Ectodermal cell (in vitro differentiated cells): ENCODE results near the gene DMC1.
"Not testable (repeated sequence)": the region's sequence is repeated elsewhere in the genome, so short reads cannot be mapped to it uniquely, and the experiment has no call there.

Experiments used
- H3K27ac ChIP-seq: 2 replicates; pipeline ENCODE4 v1.7.0; 2013; ENCODE audit warnings: mild to moderate bottlenecking, low read depth, low read length; ENCODE audit not compliant: insufficient read depth, poor library complexity, severe bottlenecking
- H3K27me3 ChIP-seq: 2 replicates; pipeline ENCODE4 v1.7.0; 2013; ENCODE audit warnings: mild to moderate bottlenecking, low read length; ENCODE audit not compliant: insufficient read depth, control insufficient read depth, poor library complexity, severe bottlenecking
- H3K36me3 ChIP-seq: one replicate; pipeline ENCODE4 v1.7.0; 2013; ENCODE audit warnings: low read length; ENCODE audit not compliant: control insufficient read depth, insufficient read depth
- H3K4me1 ChIP-seq: one replicate; pipeline ENCODE4 v1.7.0; 2013; ENCODE audit warnings: low read length; ENCODE audit not compliant: control insufficient read depth, insufficient read depth
- H3K4me3 ChIP-seq: 2 replicates; pipeline ENCODE4 v1.7.0; 2013; ENCODE audit warnings: low read depth, low read length, control low read depth; ENCODE audit not compliant: insufficient read depth
- H3K9me3 ChIP-seq: 2 replicates; pipeline ENCODE4 v1.7.0; 2013; ENCODE audit warnings: mild to moderate bottlenecking, low read length, moderate library complexity; ENCODE audit not compliant: control insufficient read depth
- WGBS, 2 experiments: methylation state at CpG; one replicate each; pipeline ENCODE4 v1.1.7; 2013; ENCODE audit warnings: missing lambda C conversion rate in 2 of 2; 5-methylcytosine and 5-hydroxymethylcytosine counted together

DMC1 gene

DNA sequence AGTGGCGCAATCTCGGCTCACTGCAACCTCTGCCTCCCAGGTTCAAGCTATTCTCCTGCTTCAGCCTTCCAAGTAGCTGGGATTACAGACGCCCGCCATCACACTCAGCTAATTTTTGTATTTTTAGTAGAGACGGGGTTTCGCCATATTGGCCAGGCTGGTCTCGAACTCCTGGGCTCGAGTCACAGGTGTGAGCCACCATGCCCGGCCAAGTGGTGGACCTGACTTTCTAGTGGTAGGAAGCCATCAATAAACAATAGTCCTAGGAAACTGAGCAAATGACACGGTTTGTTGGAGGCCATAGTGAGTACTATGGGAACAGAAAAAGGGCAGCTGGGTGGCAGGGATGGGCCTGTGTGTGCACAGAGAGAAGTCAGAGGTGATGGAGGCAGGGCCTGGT, 99.8 kb downstream of the DMC1 start:
- not testable (repeated sequence) for H3K4me3 ChIP-seq, H3K9me3 ChIP-seq, H3K27ac ChIP-seq, H3K36me3 ChIP-seq
- H3K4me1 ChIP-seq, result peaks cover 12% of the 10 kb centered on the region
- peaks cover 37% of the 10 kb centered on the region for H3K27me3 ChIP-seq
- WGBS, 2 experiments, result 89 to 95% methylated on average over 10 of the region's 10 CpGs

DNA sequence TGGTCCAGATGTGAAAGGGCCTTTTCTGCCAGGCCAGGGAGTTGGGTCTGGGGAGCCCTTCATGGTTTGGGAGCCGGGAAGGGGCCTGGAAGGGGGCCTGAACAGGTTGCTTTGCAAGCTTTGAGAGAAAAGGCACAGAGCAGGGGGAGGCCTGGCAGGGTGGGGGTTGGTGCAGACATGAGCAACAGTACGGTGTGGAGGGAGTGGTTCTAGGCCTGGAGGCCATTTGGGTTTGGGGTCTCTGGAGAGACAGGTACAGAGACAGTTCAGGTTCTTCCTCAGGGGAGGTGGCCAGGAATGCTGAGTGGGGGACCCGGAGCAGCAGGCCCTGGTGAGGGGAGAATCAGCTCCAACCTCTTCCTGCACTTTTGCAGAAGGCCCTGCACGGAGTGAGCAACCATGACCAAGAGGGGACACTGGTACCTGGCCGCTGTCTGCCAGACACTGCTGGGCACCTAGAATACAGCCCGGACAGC, 100.6 kb downstream of the DMC1 start:
- Histone ChIP-seq H3K4me3 (no peak overlapping the region), H3K27ac (no peak overlapping the region), H3K27me3 (peaks cover 37% of the 10 kb centered on the region), H3K9me3 (no peaks in the 10 kb centered on the region), H3K36me3 (no peaks in the 10 kb centered on the region), H3K4me1 (peaks cover 12% of the 10 kb centered on the region)
- 91 to 93% methylated on average over 6 of the region's 6 CpGs for WGBS, 2 experiments
